HuH-7 (cell line): ENCODE data around the gene ALPK3.
"Not testable (repeated sequence)": the region's sequence is repeated elsewhere in the genome, so short reads cannot be mapped to it uniquely, and the experiment has no call there.

Experiments
- DNase-seq: peaks from one replicate; pipeline ENCODE4 v3.0.0; 2011; ENCODE audit warnings: low spot score

Gene ALPK3

DNA sequence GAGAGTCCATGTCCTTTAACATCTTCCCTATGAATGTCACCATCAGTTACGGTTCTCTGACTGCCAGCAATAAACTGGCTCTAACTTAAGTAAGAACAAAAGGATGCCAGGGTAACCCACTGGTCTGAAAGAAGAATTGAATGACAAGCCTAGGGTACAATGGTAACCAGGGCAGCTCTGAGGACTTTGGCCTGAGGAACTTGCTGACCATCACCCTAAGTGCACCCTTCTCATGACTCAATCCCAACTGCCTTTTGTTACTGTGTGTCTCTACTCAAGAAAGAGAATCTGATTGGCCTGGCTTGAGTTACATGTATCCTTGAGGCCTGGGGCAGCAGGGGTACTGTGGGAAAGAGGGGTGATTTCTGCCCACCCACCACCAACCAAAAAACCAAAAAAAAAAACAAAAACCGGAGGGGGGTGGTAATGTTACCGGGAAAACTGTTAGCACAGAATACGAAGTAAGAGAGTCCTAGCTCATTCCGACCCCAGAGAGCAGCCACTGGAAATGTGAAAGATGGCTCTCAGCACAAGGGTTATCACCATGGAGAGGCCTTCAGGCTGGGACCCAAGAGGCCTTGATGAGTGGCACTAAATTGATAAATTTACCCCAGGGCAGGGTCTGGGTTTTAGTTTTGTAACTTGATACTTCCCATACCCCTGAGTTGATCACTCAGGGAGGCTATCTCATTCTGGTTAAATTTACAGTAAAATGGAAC lies 58.0 kb downstream of the ALPK3 start:
- DNase-seq: no peak

DNA sequence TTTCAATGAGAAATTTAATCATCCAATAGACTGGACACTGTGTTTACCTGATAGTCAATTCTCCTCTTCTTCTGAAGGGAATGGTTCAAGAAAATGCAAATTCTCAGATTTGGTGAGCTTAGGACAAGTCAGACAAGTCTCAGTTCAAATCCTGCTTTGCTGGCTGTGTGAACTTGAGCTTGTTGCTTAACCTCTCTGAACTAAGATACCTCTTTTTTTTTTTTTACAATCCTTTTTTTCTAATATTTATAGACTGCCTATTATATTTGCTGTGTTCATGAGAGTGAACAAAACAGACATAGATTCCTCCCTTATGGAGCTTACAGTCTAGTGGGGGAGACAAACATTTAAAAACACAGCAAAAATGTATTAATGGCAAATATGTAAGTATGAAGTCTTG lies 59.1 kb downstream of the ALPK3 start:
- no peak for DNase-seq

DNA sequence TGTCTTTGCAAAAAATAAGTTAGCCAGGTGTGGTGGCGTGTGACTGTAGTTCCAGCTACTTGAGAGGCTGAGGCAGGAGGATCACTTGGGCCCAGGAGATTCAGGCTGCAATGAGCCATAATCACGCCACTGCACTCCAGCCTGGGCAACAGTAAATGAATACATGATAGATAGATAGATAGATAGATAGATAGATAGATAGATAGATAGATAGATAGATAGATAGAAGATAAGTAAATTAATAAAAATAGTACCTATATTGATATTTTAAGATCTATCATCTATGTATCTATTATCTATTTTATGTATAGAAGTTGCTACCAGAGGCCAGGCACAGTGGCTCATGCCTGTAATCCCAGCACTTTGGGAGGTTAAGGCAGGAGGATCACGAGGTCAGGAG lies 60.5 kb downstream of the ALPK3 start:
- DNase-seq: not testable (repeated sequence)

DNA sequence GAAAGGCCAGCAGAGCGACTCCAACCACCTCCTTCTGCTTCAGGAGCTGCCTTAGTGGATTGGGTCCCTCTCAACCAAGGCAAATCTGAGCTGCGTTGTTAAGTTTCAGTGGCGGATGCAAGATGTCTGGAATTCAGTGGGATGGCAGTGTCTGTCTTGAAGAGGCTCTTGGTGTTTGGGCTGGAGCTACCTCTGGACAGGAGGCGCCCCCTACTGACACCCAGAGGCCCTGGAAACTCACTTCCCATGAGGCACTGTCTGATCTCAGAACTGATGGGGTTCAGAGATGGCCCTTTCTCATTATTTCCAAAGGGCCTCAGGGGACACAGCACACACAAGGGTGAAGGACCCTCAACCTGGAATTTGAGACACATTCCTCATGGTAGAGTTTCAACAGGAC lies 61.3 kb downstream of the ALPK3 start:
- peak; percentile 71 for DNase-seq

DNA sequence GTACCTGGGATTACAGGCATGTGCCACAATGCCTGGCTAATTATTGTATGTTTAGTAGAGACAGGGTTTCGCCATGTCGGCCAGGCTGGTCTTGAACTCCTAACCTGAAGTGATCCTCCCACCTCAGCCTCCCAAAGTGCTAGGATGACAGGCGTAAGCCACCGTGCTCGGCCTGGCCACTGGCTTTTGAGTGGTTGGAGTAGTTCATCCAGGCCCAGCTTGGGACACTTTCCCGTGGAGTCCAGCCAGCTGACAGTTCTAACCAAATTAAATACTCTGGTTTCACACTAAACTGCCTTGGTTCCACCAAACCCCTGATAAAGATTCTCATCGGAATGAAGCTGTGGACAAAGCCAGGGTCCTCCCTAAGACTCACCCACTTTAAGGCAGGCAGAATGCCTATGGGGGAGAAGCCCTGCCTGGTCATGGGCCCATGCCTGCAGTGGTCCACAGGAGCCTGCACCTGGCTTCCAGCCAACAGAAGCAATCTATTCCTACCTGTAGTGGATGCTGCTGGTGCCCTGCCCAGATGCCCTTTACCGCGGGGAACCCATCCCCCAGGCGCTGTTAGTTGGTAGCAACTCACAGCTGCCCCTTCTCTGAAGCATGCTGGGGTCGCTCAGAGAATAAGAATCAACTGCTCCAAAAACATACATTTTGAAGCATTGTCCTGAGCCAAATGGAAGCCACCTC lies 62.1 kb downstream of the ALPK3 start:
- no peak for DNase-seq

GRCh38 chr15:84880007-84880406 lies 62.9 kb downstream of the ALPK3 start:
- no peak for DNase-seq

DNA sequence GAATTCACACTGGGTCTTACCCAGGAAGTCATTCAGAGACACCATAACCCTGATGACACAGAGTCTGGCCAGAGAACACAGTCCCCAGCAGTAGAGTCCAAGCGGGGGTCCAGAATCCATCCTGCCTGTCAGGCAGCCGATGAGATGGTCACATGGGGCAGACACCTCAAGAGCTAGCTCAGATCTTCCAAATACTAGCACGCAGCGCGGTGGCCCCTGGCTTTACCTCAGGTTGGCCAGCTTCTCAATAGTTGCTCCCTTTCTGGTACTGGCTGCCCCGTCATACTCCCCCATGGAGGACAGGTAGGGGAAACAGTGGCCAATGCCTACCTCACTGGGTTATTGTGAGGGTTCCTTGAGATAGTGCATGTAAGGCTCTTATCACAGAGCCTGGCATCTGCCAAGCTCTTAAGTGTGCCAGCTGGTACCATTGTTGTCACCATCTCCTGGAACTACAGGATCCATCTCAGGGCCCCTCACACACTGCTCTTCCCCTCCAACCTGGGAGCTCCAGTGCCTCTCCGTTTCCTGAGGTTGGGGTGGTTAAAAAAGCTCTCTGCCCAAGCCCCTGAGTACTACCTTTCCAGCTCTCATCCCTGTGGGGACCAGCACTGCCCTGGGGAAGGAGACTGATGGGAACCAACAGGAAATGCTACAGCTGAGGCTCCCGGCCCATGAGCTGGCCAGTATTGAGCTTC lies 63.8 kb downstream of the ALPK3 start:
- no peak for DNase-seq

- DNase-seq: no peak
Measured at GRCh38 chr15:84881520-84881830, 64.3 kb downstream of the ALPK3 start.

DNA sequence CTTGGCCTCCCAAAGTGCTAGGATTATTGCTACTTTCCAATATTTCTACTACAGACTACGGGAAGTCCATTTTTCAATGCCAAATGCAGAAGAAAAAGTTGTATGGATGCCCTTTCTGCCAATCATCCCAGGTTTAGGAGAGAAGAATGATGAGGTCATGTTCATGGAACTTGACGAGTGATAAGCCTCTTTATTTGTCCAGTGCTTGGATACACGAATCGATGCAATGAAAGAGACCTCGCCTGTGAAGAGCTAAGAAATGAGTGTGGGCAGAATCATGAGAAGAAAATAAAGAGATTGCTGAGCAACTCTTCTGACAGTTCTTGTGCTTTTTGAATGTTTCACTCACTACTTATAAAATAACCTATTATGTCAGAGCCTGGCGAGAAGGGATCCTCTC lies 66.3 kb downstream of the ALPK3 start:
- DNase-seq: peak; percentile 62

- DNase-seq: peak; percentile 59
Measured at GRCh38 chr15:84883916-84884781, 67.0 kb downstream of the ALPK3 start, which contains the start of gene SLC28A1. TSS of gene SLC28A1 (plus strand) at chr15:84884662. CDS start at chr15:84887761, 3,099 bp downstream.

- DNase-seq: no peak
Measured at GRCh38 chr15:84885801-84886200, 68.6 kb downstream of the ALPK3 start.

DNA sequence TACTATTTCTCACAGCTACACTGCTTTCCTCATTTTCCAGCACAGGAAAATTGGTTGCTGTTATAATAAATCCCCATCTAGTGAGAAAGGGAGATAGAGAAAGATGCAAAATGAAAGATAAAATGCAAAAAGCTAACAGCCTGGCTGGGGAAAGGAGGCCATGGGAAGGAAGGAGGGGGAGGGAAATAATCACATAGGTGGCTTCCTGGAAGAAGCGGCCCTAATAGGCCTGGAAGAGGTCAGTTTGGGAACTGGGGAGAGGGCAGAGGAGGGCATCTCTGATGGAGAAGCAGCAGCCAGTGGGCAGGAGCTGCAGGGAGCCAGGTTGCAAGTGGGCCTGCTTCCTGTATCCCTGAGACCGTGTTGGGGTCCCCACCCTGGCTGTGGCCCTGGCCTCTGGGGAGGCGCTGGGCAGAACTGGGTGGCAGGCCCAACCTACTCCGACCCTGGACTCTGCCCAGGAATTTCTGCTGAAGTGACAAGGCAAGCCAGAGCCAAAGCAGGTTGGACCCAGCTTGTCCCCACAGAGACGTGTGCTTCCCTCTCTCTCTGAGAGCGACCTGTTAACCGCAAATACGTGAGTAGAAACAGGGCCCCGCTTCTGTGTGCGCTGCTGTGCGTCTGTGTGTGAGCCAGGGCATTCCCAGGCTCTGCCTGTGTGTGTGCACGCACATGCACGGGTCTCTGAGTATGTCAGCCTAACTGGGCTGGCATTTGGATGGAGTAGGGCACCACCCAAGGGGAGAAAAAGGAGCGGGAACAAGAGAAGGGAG lies 69.2 kb downstream of the ALPK3 start:
- no peak for DNase-seq

DNA sequence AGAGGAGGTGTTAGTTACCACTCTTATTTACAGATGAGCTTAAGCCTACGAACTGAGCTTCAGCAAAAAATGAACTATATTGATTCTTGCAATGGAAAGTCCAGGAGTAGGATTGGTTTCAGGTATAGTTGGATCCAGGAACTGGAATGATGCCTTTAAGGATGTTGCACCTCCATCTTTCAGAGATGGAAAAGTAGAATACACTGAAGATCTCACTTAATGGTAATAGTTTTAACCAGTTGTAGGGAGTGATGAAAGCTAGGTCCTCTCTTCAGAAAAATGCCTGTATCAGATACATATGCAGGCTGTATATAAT lies 69.8 kb downstream of the ALPK3 start:
- no peak for DNase-seq

DNA sequence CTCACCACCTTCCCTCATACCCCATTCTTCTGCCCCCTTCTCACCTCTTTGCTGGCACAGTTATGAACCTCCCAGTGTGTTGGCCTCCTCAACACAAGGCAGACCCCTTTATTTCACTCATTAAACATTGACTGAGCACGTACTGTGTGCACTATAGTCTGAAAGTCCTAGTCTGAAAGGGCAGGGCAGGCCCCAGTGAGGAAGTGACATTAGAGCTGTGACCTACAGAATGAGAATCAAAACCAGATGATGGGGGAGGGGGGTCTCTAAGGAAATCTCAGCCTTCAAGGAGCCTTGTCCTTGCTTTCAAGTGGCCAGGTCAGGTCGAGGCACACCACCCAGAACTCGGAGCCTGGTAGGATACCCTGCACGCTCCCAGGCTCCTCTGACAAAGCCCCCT lies 70.8 kb downstream of the ALPK3 start:
- DNase-seq: no peak

GRCh38 chr15:84888639-84889038 lies 71.5 kb downstream of the ALPK3 start:
- DNase-seq: no peak

- DNase-seq: no peak
Measured at GRCh38 chr15:84889313-84889990, 72.3 kb downstream of the ALPK3 start.

DNA sequence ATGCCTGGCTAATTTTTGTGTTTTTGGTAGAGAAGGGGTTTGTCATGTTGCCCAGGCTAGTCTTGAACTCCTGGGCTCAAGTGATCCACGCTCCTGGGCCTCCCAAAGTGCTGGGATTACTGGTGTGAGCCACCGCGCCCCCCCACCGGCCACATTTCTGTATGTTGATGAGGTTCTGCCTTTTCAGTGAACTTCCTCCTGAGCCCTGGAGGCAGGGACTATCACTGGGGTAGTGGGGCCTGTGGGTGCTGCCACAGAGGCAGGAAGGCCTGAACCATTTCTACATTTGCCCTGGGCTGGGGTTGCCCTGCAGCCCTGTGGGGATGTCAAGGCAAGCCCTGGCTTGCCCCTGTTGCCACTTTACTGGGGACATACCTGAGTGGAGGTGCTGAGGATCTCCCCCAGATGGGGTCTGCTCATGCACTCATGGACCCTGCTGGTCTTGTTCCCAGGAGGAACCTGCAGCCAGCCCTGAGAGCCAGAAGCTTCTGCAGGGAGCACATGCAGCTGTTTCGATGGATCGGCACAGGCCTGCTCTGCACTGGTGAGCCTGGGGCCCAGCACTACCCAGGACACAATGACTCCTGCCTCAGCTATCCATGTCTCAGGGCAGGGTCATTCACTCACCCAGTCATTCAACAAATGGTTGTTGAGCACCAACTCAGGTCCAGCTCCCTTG lies 73.0 kb downstream of the ALPK3 start:
- DNase-seq: no peak

- DNase-seq: no peak
Measured at GRCh38 chr15:84890670-84891162, 73.6 kb downstream of the ALPK3 start.

- DNase-seq: no peak
Measured at GRCh38 chr15:84891339-84891738, 74.2 kb downstream of the ALPK3 start.

DNA sequence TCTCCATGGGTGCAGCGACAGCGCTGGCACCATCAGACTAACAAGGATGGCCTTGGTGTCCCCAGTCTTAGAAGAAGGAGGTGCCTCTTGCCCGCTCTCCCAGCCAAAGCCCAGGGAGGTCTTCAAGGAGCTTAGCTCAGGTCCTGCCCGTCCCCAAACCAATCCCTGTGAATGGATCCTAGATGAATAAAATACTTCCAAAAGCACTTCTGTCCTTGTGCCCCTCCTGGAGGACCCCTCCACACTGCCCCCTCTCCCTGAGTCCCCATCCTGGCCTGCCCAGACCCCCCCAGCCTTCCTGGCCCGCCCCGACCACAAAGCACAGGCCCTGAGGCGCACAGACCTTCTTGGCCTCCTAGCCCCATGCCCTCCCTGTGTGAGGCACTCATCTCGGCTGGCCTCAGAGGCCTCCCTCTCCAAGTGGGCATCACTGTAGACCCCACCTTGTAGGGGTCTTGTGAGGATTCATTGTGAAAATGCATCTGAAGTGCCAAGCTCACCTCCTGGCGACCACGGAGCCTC lies 75.7 kb downstream of the ALPK3 start:
- no peak for DNase-seq
